H1 (cell line): Measurements from ENCODE around the gene PLK5. TPM values are rescaled to one million over a fixed set of nuclear protein-coding genes. Genes with fewer than 3 reads are reported as not detected.

Source experiments
- CTCF ChIA-PET: fragments of 300-600 bp; sonication (Branson Sonifier 250); formaldehyde crosslinking; loops from one replicate; lab custom pipeline; 2021; ENCODE audit not compliant: partially characterized antibody; lab: Charles Lee
- POLR2A ChIA-PET: fragments of 300-600 bp; sonication (Branson Sonifier 250); formaldehyde crosslinking; loops from one replicate; lab custom pipeline; 2021; ENCODE audit warnings: inconsistent platforms; ENCODE audit not compliant: partially characterized antibody; lab: Charles Lee
- DNase-seq, 2 experiments: peaks; one replicate each; pipeline versions ENCODE4 v3.0.0 to v3.0.0-alpha.2; 2010 to 2022; ENCODE audit warnings: low spot score in 2 of 2, low read depth in 1 of 2, mixed read lengths in 1 of 2
- FAIRE-seq: peaks from 2 replicates; lab custom pipeline; 2011; peaks lifted over from hg19 to GRCh38; lab: Jason Lieb, UNC
- H2AFZ ChIP-seq: 2 replicates; pipeline ENCODE4 v1.8.1; 2012; ENCODE audit warnings: low read length, inconsistent platforms
- H2AK5ac ChIP-seq: 2 replicates; pipeline ENCODE4 v1.6.1; 2013; ENCODE audit warnings: low read depth, low read length
- H2BK120ac ChIP-seq: replicated peaks from 2 replicates; pipeline ENCODE3; 2013; ENCODE audit warnings: low read depth, low read length, inconsistent platforms
- H2BK12ac ChIP-seq: 2 replicates; pipeline ENCODE4 v1.6.1; 2013; ENCODE audit warnings: low read depth, low read length
- H2BK15ac ChIP-seq: 2 replicates; pipeline ENCODE4 v1.6.1; 2013; ENCODE audit warnings: low read length
- H2BK20ac ChIP-seq: 2 replicates; pipeline ENCODE4 v1.6.1; 2013; ENCODE audit warnings: low read length
- H2BK5ac ChIP-seq: 2 replicates; pipeline ENCODE4 v1.6.1; 2013; ENCODE audit warnings: low read depth, low read length
- H3K14ac ChIP-seq: 2 replicates; pipeline ENCODE4 v1.6.1; 2013; ENCODE audit warnings: inconsistent platforms; ENCODE audit not compliant: insufficient read length
- H3K18ac ChIP-seq: 2 replicates; pipeline ENCODE4 v1.6.1; 2013; ENCODE audit warnings: low read length; ENCODE audit errors: extremely low read depth
- H3K23ac ChIP-seq: 2 replicates; pipeline ENCODE4 v1.6.1; 2013; ENCODE audit warnings: inconsistent platforms; ENCODE audit not compliant: insufficient read length
- H3K23me2 ChIP-seq: 2 replicates; pipeline ENCODE4 v1.6.1; 2013; ENCODE audit warnings: low read depth, low read length
- H3K27ac ChIP-seq: 2 replicates; pipeline ENCODE4 v1.6.1; 2011; ENCODE audit warnings: low read depth, low read length, inconsistent platforms
- H3K27me3 ChIP-seq, 4 experiments: replicated peaks in 1 of 4; 1 replicate in 1 of 4; 2 replicates in 3 of 4; pipeline versions ENCODE4 v1.6.1 to v1.8.1; 2011 to 2013; ENCODE audit warnings: low read length in 3 of 4, mild to moderate bottlenecking in 3 of 4, inconsistent platforms in 2 of 4, mixed read lengths in 2 of 4, moderate library complexity in 1 of 4; ENCODE audit not compliant: control insufficient read depth in 3 of 4, insufficient read depth in 3 of 4; ENCODE audit errors: extremely low read depth in 1 of 4
- H3K36me3 ChIP-seq, 4 experiments: 2 replicates each; pipeline versions ENCODE4 v1.6.1 to v1.8.1; 2011 to 2013; ENCODE audit warnings: mild to moderate bottlenecking in 4 of 4, low read length in 3 of 4, moderate library complexity in 2 of 4, control low read depth in 1 of 4, inconsistent platforms in 1 of 4; ENCODE audit not compliant: insufficient read depth in 4 of 4, control insufficient read depth in 2 of 4
- H3K4ac ChIP-seq: replicated peaks from 2 replicates; pipeline ENCODE3; 2013; ENCODE audit warnings: low read length, low read depth, mixed read lengths, inconsistent platforms; ENCODE audit not compliant: insufficient read length
- H3K4me1 ChIP-seq, 4 experiments: replicated peaks in 1 of 4; 1 replicate in 1 of 4; 2 replicates in 3 of 4; pipeline versions ENCODE4 v1.6.1 to v1.8.1; 2011 to 2013; ENCODE audit warnings: low read length in 3 of 4, inconsistent platforms in 2 of 4, mixed read lengths in 1 of 4; ENCODE audit not compliant: insufficient read depth in 4 of 4, control insufficient read depth in 3 of 4
- H3K4me2 ChIP-seq, 2 experiments: 2 replicates each; pipeline versions ENCODE4 v1.6.1 to v1.8.1; 2011 to 2013; ENCODE audit warnings: low read depth in 2 of 2, low read length in 2 of 2, control low read depth in 1 of 2, inconsistent platforms in 1 of 2, mild to moderate bottlenecking in 1 of 2; ENCODE audit not compliant: insufficient read depth in 1 of 2
- H3K4me3 ChIP-seq, 4 experiments: fragments of 200-600, 300-600 bp in 1 of 4; sonication (generic), shearing (Covaris generic), sonication (Bioruptor Twin) in 1 of 4; 2 replicates each; pipeline versions ENCODE4 v1.5.1 to v1.8.1; 2011 to 2016; ENCODE audit warnings: low read length in 4 of 4, low read depth in 3 of 4, control low read depth in 2 of 4, inconsistent platforms in 2 of 4, mild to moderate bottlenecking in 2 of 4, mixed read lengths in 1 of 4, moderate library complexity in 1 of 4; ENCODE audit not compliant: insufficient read depth in 2 of 4; ENCODE audit errors: extremely low read depth in 1 of 4
- H3K56ac ChIP-seq: replicated peaks from 2 replicates; pipeline ENCODE3; 2013; ENCODE audit warnings: low read depth, mild to moderate bottlenecking, mixed read lengths, low read length, inconsistent platforms; ENCODE audit not compliant: insufficient read length
- H3K79me1 ChIP-seq: 2 replicates; pipeline ENCODE4 v1.6.1; 2013; ENCODE audit warnings: low read depth, low read length, control low read depth
- H3K79me2 ChIP-seq, 2 experiments: 2 replicates each; pipeline versions ENCODE4 v1.6.1 to v1.8.1; 2012 to 2013; ENCODE audit warnings: low read length in 2 of 2, mild to moderate bottlenecking in 2 of 2, inconsistent platforms in 1 of 2; ENCODE audit not compliant: insufficient read depth in 2 of 2, control insufficient read depth in 1 of 2
- H3K9ac ChIP-seq, 4 experiments: replicated peaks in 1 of 4; 1 replicate in 1 of 4; 2 replicates in 3 of 4; pipeline versions ENCODE4 v1.6.1 to v1.8.1; 2011 to 2013; ENCODE audit warnings: low read depth in 3 of 4, low read length in 3 of 4, control low read depth in 2 of 4, mild to moderate bottlenecking in 2 of 4, moderate library complexity in 2 of 4, inconsistent platforms in 1 of 4; ENCODE audit errors: extremely low read depth in 1 of 4
- H3K9me3 ChIP-seq, 2 experiments: 2 replicates each; pipeline versions ENCODE4 v1.6.1 to v1.8.1; 2012 to 2013; ENCODE audit warnings: mild to moderate bottlenecking in 2 of 2, moderate library complexity in 2 of 2, control low read depth in 1 of 2, inconsistent platforms in 1 of 2, low read depth in 1 of 2, low read length in 1 of 2, mixed read lengths in 1 of 2; ENCODE audit not compliant: insufficient read depth in 2 of 2
- H4K20me1 ChIP-seq, 2 experiments: replicated peaks in 1 of 2; 2 replicates each; pipeline versions ENCODE3 to v1.8.1; 2011 to 2013; ENCODE audit warnings: inconsistent platforms in 2 of 2, low read length in 2 of 2, mild to moderate bottlenecking in 1 of 2; ENCODE audit not compliant: insufficient read depth in 2 of 2, control insufficient read depth in 1 of 2
- H4K5ac ChIP-seq: 2 replicates; pipeline ENCODE4 v1.6.1; 2013; ENCODE audit warnings: low read length, low read depth, mixed read lengths, inconsistent platforms; ENCODE audit not compliant: insufficient read length
- H4K8ac ChIP-seq: 2 replicates; pipeline ENCODE4 v1.8.0; 2013; ENCODE audit warnings: mild to moderate bottlenecking, moderate library complexity, low read length, inconsistent platforms; ENCODE audit not compliant: insufficient read depth; ENCODE audit errors: extremely low read depth
- H4K91ac ChIP-seq: replicated peaks from 2 replicates; pipeline ENCODE3; 2013; ENCODE audit warnings: low read length, mixed read lengths, inconsistent platforms; ENCODE audit not compliant: insufficient read length
- ASH2L ChIP-seq: fragments of 200-600, 300-600 bp; sonication (generic); IDR thresholded peaks from one replicate; pipeline ENCODE4 v1.7.1; 2017; ENCODE audit warnings: low read length
- BACH1 ChIP-seq: IDR thresholded peaks from 2 replicates; pipeline ENCODE4 v1.6.1; 2012; ENCODE audit warnings: low read length, improper control_type of control experiment
- CTBP2 ChIP-seq: IDR thresholded peaks from 2 replicates; pipeline ENCODE4 v1.7.0; 2011; ENCODE audit warnings: borderline replicate concordance, mild to moderate bottlenecking, moderate library complexity, mixed read lengths, low read length; ENCODE audit not compliant: insufficient read depth, insufficient read length
- EGR1 ChIP-seq: IDR thresholded peaks from 2 replicates; pipeline ENCODE4 v1.6.1; 2011; ENCODE audit warnings: low read depth, low read length, borderline replicate concordance
- POLR2A ChIP-seq, 2 experiments: IDR thresholded peaks; 1 replicate in 1 of 2; 2 replicates in 1 of 2; pipeline ENCODE4 v1.6.1; 2011; ENCODE audit warnings: low read depth in 2 of 2, low read length in 2 of 2, mild to moderate bottlenecking in 2 of 2; ENCODE audit errors: control extremely low read depth in 1 of 2
- whole genome bisulfite sequencing, 2 experiments: shearing (Covaris generic) in 1 of 2; methylation state at CpG; one replicate each; pipeline versions ENCODE4 v1.1.6 to v1.1.7; 2013 to 2015; ENCODE audit warnings: low lambda C conversion rate in 2 of 2, mixed read lengths in 2 of 2, inconsistent platforms in 1 of 2, low coverage in 1 of 2, missing lambda C conversion rate in 1 of 2; ENCODE audit not compliant: insufficient replicate concordance in 2 of 2, insufficient coverage in 1 of 2, insufficient read length in 1 of 2; ENCODE audit errors: extremely low coverage in 1 of 2, missing lambda C conversion rate in 1 of 2; 5-methylcytosine and 5-hydroxymethylcytosine counted together
- polyA plus RNA-seq, 7 experiments: library from polyadenylated mRNA; depleted of rRNA in 3 of 7; stranded (reverse) in 5 of 7; unstranded in 2 of 7; fragments of >200 nt in 5 of 7; fragments of 200-250 nt in 2 of 7; gene quantifications; 1 replicate in 5 of 7; 2 replicates in 1 of 7; 4 replicates in 1 of 7; pipeline versions ENCODE4 v1.2.1 to v1.2.3, GENCODE V29; 2011 to 2013; ENCODE audit warnings: missing spikeins in 2 of 7, mixed read lengths in 2 of 7
- total RNA-seq: library from RNA; stranded (reverse); fragmentation: NEBNext Ultra II Directional; extraction: Animal tissue kit (Norgen Biotek cat#: 25700); gene quantifications from 2 replicates; pipeline ENCODE4 v1.2.1, GENCODE V29; 2021
- TF ChIP-seq, protein P1 (sequence below), 3 experiments: IDR thresholded peaks; 1 replicate in 2 of 3; 2 replicates in 1 of 3; pipeline versions ENCODE4 v1.5.1 to v1.6.1; 2011; ENCODE audit warnings: low read length in 3 of 3, mild to moderate bottlenecking in 3 of 3, inconsistent platforms in 2 of 3, low read depth in 1 of 3, moderate library complexity in 1 of 3; ENCODE audit not compliant: insufficient read depth in 1 of 3; ENCODE audit errors: control extremely low read depth in 1 of 3
- TF ChIP-seq, protein P2 (sequence below): IDR thresholded peaks from 2 replicates; pipeline ENCODE4 v1.6.1; 2012; ENCODE audit warnings: inconsistent platforms

Gene PLK5
- total and polyA plus RNA-seq, 2 of the 8 experiments (the other 6 are each of a cell fraction or from before 2014, with no cell fraction given) = 0.43 to 0.45 TPM

DNA sequence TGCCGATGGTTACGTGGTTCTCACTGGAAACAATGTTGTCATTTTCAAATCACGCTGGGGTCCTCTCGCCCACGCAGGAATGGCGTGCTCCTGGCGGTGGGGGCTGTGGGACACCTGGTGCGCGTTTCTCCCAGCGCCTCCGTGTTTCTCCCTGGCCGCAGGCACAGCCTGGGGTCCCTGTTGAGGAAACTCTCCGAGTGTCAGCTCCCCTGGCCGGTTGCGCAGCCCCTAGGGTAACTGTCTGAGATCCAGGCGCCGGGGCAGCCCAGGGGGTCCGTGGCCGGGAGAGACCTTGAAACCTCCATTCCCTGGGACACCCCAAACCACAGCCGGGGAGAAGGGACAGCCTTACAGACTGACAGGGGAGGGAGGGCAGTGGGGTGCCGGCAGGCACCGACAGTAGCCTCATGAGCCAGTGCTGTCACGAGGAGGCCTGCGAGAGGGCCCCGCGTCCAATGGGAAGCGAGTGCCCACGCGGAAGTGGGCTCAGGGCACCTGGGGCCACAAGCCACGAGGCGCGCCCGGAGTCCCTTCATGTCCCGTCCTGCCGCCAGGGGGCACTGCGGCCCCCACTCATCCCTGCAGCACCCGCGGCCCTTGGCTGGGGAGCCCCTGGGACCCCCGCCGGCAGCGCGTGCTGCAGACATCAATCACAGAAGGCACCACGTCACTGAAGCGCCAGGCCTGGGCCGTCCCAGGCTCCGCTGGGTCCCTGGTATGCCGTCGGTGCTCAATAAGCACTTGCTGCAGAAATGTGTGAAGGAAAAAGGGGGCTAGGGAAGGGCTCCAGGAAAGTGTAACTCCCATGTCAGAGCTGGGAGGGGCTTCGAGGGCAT, 20.6 kb upstream of the PLK5 start:
- H3K9ac ChIP-seq = no peak overlapping the region
- TF ChIP-seq ASH2L (peak; percentile 30), POLR2A (IDR thresholded peaks at IDR 0.05; ENCODE audit: control extremely low read depth in 1 of 2, low read depth in 2 of 2, low read length in 2 of 2) (no peak), EGR1 (no peak), BACH1 (peak; percentile 89), CTBP2 (peak; percentile 64)
- TF ChIP-seq, protein P1, sequence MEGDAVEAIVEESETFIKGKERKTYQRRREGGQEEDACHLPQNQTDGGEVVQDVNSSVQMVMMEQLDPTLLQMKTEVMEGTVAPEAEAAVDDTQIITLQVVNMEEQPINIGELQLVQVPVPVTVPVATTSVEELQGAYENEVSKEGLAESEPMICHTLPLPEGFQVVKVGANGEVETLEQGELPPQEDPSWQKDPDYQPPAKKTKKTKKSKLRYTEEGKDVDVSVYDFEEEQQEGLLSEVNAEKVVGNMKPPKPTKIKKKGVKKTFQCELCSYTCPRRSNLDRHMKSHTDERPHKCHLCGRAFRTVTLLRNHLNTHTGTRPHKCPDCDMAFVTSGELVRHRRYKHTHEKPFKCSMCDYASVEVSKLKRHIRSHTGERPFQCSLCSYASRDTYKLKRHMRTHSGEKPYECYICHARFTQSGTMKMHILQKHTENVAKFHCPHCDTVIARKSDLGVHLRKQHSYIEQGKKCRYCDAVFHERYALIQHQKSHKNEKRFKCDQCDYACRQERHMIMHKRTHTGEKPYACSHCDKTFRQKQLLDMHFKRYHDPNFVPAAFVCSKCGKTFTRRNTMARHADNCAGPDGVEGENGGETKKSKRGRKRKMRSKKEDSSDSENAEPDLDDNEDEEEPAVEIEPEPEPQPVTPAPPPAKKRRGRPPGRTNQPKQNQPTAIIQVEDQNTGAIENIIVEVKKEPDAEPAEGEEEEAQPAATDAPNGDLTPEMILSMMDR (IDR thresholded peaks at IDR 0.05; ENCODE audit: control extremely low read depth in 1 of 3, insufficient read depth in 1 of 3, low read depth in 1 of 3, low read length in 3 of 3) = peak; percentile 58 to 84 (median 77)
- TF ChIP-seq, protein P2, sequence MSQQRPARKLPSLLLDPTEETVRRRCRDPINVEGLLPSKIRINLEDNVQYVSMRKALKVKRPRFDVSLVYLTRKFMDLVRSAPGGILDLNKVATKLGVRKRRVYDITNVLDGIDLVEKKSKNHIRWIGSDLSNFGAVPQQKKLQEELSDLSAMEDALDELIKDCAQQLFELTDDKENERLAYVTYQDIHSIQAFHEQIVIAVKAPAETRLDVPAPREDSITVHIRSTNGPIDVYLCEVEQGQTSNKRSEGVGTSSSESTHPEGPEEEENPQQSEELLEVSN = peak; percentile 85

More for the DNA sequence above, 20.6 kb upstream of the PLK5 start:
- Histone ChIP-seq H3K36me3 (no peaks in the 10 kb centered on the region), H2BK12ac (no peak overlapping the region), H3K23ac (no peak overlapping the region), H2BK120ac (no peak overlapping the region), H2BK15ac (peak overlapping the region; percentile 88), H4K5ac (no peak overlapping the region), H3K14ac (no peak overlapping the region), H3K4me1 (peaks cover 0 to 10% (median 6%) of the 10 kb centered on the region in 4 experiments; a peak in 5 of 7 replicates), H3K4me2 (peak overlapping the region; percentile 54 to 62), H2AFZ (peak overlapping the region; percentile 63; the same call in 1 of the 2 replicates), H3K4ac (no peak overlapping the region), H3K4me3 (peak overlapping the region; percentile 4 to 52 (median 20); a peak in 5 of 8 replicates), H3K56ac (peak overlapping the region; percentile 21), H4K20me1 (no peaks in the 10 kb centered on the region), H2BK5ac (peak overlapping the region; percentile 26; the same call in 1 of the 2 replicates), H2BK20ac (no peak overlapping the region; the same call in 1 of the 2 replicates), H4K8ac (peak overlapping the region; percentile 84), H3K27ac (no peak overlapping the region), H2AK5ac (no peak overlapping the region), H3K23me2 (peaks cover 7% of the 10 kb centered on the region; the same call in 1 of the 2 replicates), H3K79me1 (no peaks in the 10 kb centered on the region), H3K27me3 (peaks cover 0 to 19% (median 16%) of the 10 kb centered on the region in 4 experiments; a peak in 5 of 7 replicates), H3K79me2 (no peaks in the 10 kb centered on the region), H3K9me3 (peaks cover 5 to 11% of the 10 kb centered on the region in 2 experiments; a peak in 2 of 4 replicates), H3K18ac (peak overlapping the region; percentile 60; the same call in 1 of the 2 replicates), H4K91ac (no peak overlapping the region)
- 27% methylated on average over 46 of the region's 49 CpGs; no CpG with 5 or more reads in 1 of the 2 experiments for WGBS, 2 experiments
- ChIA-PET CTCF (interaction anchor here (0.5 to 3.9 kb wide), 12 partner anchors 9 to 323 kb away, joined by 3 to 14 read pairs (median 3); partner anchors contain the start of gene REEP6), POLR2A (interaction anchor here (0.6 to 2.6 kb wide), 4 partner anchors 12 to 104 kb away, joined by 3 to 7 read pairs (median 3); partner anchors contain the start of gene REEP6)
- FAIRE-seq = no peak
- DNase-seq = peak in 1 of 2 experiments; percentile 93
